ENCODE data around the gene CCDC188.

Gene CCDC188

GRCh38 chr22:20106205-20106848 is 44.5 kb downstream of the CCDC188 start:
- CTCF ChIA-PET: no interaction called here
- no peaks in the 10 kb centered on the region for H3K4me1 ChIP-seq (ENCODE audit: control insufficient read depth, insufficient read depth, low read length)
- POLR2A ChIA-PET: interaction anchor here (1.0 to 1.9 kb wide), 2 partner anchors 9 to 11 kb away, joined by 3 to 7 read pairs; partner anchors contain the start of genes RANBP1 and TRMT2A
- no peak for TF ChIP-seq ZBTB48 (tag by site-specific recombination; IDR thresholded peaks at IDR 0.05)
- H3K27ac ChIP-seq (ENCODE audit: extremely low read depth, low read depth, low read length): no peak overlapping the region; the same call in 1 of the 2 replicates
- H3K4me3 ChIP-seq (ENCODE audit: low read depth, low read length): no peak overlapping the region
- peaks cover 20 to 99% of the 10 kb centered on the region in 2 experiments; a peak in 2 of 3 replicates for H3K36me3 ChIP-seq (ENCODE audit: control insufficient read depth in 2 of 2, insufficient read depth in 1 of 2, low read length in 2 of 2)
- H3K9me3 ChIP-seq (ENCODE audit: control insufficient read depth, insufficient read depth, low read depth, low read length): no peaks in the 10 kb centered on the region

GRCh38 chr22:20105456-20106204 is 45.2 kb downstream of the CCDC188 start:
- Histone ChIP-seq H3K27ac (ENCODE audit: extremely low read depth, low read depth, low read length) (no peak overlapping the region), H3K36me3 (ENCODE audit: control insufficient read depth in 2 of 2, insufficient read depth in 1 of 2, low read length in 2 of 2) (peaks cover 23 to 99% of the 10 kb centered on the region in 2 experiments; a peak in 2 of 3 replicates), H3K4me1 (ENCODE audit: control insufficient read depth, insufficient read depth, low read length) (no peaks in the 10 kb centered on the region), H3K4me3 (ENCODE audit: low read depth, low read length) (no peak overlapping the region), H3K9me3 (ENCODE audit: control insufficient read depth, insufficient read depth, low read depth, low read length) (no peaks in the 10 kb centered on the region)
- ChIA-PET CTCF (no interaction called here), POLR2A (interaction anchor here (1.0 to 1.9 kb wide), 2 partner anchors 10 to 12 kb away, joined by 3 to 7 read pairs; partner anchors contain the start of genes RANBP1 and TRMT2A)
- TF ChIP-seq OVOL3 (tag by site-specific recombination; IDR thresholded peaks at IDR 0.05) (no peak), ZIC2 (tag by site-specific recombination; IDR thresholded peaks at IDR 0.05) (peak; percentile 45)

GRCh38 chr22:20102203-20102780 is 48.6 kb downstream of the CCDC188 start:
- ChIA-PET CTCF (interaction anchor here (0.6 to 1.9 kb wide), 4 partner anchors 9 to 137 kb away, joined by 3 to 6 read pairs (median 5); no protein-coding TSS in a partner anchor), POLR2A (interaction anchor here (0.7 kb wide), 2 partner anchors 14 to 23 kb away, joined by 3 read pairs; partner anchors contain the start of gene DGCR8)
- no peak overlapping the region for H3K27ac ChIP-seq (ENCODE audit: extremely low read depth, low read depth, low read length)
- H3K4me1 ChIP-seq (ENCODE audit: control insufficient read depth, insufficient read depth, low read length): no peaks in the 10 kb centered on the region
- TF ChIP-seq CTCF (tag by site-specific recombination; IDR thresholded peaks at IDR 0.05) (peak; percentile 27; the same call in 1 of the 2 replicates), ZNF138 (tag by site-specific recombination; IDR thresholded peaks at IDR 0.05; ENCODE audit: borderline replicate concordance) (no peak)
- peaks cover 36 to 98% of the 10 kb centered on the region in 2 experiments for H3K36me3 ChIP-seq (ENCODE audit: control insufficient read depth in 2 of 2, insufficient read depth in 1 of 2, low read length in 2 of 2)
- H3K9me3 ChIP-seq (ENCODE audit: control insufficient read depth, insufficient read depth, low read depth, low read length): no peaks in the 10 kb centered on the region
- H3K4me3 ChIP-seq (ENCODE audit: low read depth, low read length): no peak overlapping the region

- H3K4me1 ChIP-seq (ENCODE audit: control insufficient read depth, insufficient read depth, low read length): no peaks in the 10 kb centered on the region
- no peaks in the 10 kb centered on the region for H3K9me3 ChIP-seq (ENCODE audit: control insufficient read depth, insufficient read depth, low read depth, low read length)
- POLR2A ChIA-PET: interaction anchor here (0.9 kb wide), 1 partner anchor 22 kb away, joined by 3 read pairs; no protein-coding TSS in a partner anchor
- CTCF ChIA-PET: interaction anchor here (0.7 to 1.9 kb wide), 4 partner anchors 9 to 136 kb away, joined by 4 to 6 read pairs (median 5); no protein-coding TSS in a partner anchor
- H3K36me3 ChIP-seq (ENCODE audit: control insufficient read depth in 2 of 2, insufficient read depth in 1 of 2, low read length in 2 of 2): peaks cover 40 to 98% of the 10 kb centered on the region in 2 experiments
- no peak overlapping the region for H3K27ac ChIP-seq (ENCODE audit: extremely low read depth, low read depth, low read length)
- no peak overlapping the region for H3K4me3 ChIP-seq (ENCODE audit: low read depth, low read length)
- no peak for TF ChIP-seq CTCF (tag by site-specific recombination; IDR thresholded peaks at IDR 0.05)
- TF ChIP-seq ZNF76 (tag by site-specific recombination; IDR thresholded peaks at IDR 0.05; ENCODE audit: borderline replicate concordance, low read depth): no peak
- TF ChIP-seq AEBP2 (tag by site-specific recombination; IDR thresholded peaks at IDR 0.05; ENCODE audit: borderline replicate concordance): no peak
- TF ChIP-seq KLF7 (tag by site-specific recombination; IDR thresholded peaks at IDR 0.05; ENCODE audit: borderline replicate concordance): no peak
- no peak for TF ChIP-seq ZNF350 (tag by site-specific recombination; IDR thresholded peaks at IDR 0.05)
- TF ChIP-seq PRDM4 (tag by site-specific recombination; IDR thresholded peaks at IDR 0.05): no peak
- TF ChIP-seq ZNF529 (tag by site-specific recombination; IDR thresholded peaks at IDR 0.05; ENCODE audit: insufficient replicate concordance): no peak
- TF ChIP-seq ZNF624 (tag by site-specific recombination; IDR thresholded peaks at IDR 0.05): no peak
- no peak for TF ChIP-seq ZNF341 (tag by site-specific recombination; IDR thresholded peaks at IDR 0.05; ENCODE audit: low read depth)
Observed at GRCh38 chr22:20101638-20102037, 49.2 kb downstream of the CCDC188 start.
